ENCODE measurements around the gene PDZD2.
"Not testable (repeated sequence)": the region's sequence is repeated elsewhere in the genome, so short reads cannot be mapped to it uniquely, and the experiment has no call there.

Gene PDZD2

DNA sequence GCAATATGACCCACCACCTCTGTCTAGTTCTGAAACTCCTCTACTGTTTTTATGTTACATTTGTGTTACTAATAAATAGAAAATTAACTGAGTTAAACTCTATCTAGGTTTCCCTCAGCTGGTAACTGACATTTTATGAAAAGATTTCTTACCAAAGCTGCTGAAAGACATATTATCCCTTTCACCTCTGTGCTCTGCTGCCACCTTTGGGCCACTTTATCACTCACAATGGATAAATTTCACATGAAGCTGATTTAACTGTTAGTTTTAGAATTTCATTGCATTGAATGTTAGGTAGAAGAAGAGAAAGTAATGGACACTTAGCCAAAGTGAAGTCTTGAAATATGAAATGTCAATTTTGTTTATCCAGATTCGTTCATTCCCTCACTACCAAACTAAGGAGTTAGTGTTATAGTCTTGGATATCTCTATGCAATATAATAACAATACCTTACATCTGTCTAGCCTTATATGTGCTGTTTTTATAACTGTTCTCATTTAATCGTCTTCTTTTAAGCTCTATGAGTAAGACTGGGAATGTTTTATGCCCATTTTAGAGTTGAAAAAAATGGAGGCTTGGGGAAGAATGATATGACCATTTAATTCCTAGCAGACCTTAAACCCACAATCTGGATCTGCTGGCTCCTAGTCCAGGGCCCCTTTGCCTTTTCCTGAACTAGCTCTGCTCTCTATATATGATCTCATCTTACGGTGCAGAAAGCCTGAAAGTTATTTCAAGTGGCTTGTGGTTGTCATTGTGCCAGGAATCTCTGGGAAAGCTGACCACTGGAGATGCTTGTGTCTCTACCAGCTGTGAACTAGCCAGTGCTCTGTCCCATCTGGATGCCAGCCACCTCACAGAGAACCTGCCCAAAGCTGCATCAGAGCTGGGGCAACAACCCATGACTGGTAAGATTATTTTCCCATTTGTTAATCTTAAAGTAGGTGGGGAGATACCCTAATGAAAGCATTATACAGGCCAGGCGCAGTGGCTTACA is 438.1 kb downstream of the PDZD2 start:
- peak; percentile 58 for DNase-seq (ENCODE audit: low spot score)

- DNase-seq (ENCODE audit: low spot score), result not testable (repeated sequence)
These were observed 439.9 kb downstream of the PDZD2 start for GRCh38 chr5:32078855-32079254.

- not testable (repeated sequence) for DNase-seq (ENCODE audit: low spot score)
These were observed 441.6 kb downstream of the PDZD2 start for GRCh38 chr5:32080565-32080964.

DNA sequence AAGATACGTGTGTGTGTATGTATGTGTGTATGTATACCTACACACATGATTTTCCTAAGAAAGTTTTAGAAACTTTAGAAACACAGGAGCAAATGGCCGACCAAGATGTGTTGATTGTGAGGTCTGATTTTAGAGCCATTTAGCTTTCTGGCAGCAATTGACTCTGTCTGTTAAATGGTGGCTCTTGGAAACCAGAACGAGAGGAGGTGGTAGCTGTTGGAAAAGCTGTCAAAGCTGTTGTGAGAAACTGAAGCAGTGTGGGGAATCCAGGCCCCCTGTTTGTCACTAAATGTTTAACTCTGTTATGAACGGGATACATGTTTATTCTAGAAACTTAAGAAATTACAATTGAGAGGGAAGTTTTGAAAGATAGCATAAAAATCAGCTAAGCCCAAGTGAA is 443.8 kb downstream of the PDZD2 start:
- DNase-seq (ENCODE audit: low spot score), result no peak

DNA sequence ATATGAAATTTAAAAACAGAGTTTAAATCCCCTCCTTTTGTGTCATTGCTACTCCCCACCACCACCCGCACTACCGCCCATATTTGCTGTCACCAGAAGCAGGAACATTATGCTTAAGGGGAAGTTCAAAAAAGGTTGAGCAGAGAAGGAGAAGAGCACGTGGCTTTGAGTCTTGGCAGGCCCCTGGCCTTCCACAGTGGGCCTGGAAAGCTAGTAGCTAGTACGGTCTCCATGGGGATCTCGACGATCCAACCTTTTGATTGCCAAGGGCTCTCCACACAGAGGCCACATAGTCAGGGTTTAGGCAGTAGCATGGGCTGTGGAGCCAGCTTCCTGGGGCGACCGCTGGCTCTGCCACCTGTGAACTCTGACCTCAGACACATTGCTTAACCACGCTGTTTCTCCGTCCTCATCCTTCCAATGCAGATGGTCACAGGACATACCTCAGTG is 445.1 kb downstream of the PDZD2 start:
- DNase-seq (ENCODE audit: low spot score), result no peak

DNA sequence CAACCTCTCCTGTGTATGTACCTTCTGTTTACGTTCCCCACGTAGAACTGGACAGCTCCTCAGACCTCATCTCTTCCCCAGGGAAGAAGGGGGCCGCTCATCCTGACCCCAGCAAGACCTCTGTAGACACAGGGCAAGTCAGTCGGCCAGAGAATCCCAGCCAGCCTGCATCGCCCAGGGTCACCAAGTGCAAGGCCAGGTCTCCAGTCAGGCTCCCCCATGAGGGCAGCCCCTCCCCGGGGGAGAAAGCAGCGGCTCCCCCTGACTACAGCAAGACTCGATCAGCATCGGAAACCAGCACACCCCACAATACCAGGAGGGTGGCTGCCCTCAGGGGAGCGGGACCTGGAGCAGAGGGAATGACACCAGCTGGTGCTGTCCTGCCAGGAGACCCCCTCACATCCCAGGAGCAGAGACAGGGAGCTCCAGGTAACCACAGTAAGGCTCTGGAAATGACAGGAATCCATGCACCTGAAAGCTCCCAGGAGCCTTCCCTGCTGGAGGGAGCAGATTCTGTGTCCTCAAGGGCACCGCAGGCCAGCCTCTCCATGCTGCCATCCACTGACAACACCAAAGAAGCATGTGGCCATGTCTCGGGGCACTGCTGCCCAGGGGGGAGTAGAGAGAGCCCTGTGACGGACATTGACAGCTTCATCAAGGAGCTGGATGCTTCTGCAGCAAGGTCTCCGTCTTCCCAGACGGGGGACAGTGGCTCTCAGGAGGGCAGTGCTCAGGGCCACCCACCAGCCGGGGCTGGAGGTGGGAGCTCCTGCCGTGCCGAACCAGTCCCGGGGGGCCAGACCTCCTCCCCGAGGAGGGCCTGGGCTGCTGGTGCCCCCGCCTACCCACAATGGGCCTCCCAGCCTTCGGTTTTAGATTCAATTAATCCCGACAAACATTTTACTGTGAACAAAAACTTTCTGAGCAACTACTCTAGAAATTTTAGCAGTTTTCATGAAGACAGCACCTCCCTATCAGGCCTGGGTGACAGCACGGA is 448.5 kb downstream of the PDZD2 start:
- no peak for DNase-seq (ENCODE audit: low spot score)

DNA sequence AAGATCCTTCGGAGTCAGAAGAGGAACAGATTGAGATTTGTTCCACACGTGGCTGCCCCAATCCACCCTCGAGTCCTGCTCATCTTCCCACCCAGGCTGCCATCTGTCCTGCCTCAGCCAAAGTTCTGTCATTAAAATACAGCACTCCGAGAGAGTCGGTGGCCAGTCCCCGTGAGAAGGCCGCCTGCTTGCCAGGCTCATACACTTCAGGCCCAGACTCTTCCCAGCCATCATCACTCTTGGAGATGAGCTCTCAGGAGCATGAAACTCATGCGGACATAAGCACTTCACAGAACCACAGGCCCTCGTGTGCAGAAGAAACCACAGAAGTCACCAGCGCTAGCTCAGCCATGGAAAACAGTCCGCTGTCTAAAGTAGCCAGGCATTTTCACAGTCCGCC is 449.3 kb downstream of the PDZD2 start:
- no peak for DNase-seq (ENCODE audit: low spot score)

DNA sequence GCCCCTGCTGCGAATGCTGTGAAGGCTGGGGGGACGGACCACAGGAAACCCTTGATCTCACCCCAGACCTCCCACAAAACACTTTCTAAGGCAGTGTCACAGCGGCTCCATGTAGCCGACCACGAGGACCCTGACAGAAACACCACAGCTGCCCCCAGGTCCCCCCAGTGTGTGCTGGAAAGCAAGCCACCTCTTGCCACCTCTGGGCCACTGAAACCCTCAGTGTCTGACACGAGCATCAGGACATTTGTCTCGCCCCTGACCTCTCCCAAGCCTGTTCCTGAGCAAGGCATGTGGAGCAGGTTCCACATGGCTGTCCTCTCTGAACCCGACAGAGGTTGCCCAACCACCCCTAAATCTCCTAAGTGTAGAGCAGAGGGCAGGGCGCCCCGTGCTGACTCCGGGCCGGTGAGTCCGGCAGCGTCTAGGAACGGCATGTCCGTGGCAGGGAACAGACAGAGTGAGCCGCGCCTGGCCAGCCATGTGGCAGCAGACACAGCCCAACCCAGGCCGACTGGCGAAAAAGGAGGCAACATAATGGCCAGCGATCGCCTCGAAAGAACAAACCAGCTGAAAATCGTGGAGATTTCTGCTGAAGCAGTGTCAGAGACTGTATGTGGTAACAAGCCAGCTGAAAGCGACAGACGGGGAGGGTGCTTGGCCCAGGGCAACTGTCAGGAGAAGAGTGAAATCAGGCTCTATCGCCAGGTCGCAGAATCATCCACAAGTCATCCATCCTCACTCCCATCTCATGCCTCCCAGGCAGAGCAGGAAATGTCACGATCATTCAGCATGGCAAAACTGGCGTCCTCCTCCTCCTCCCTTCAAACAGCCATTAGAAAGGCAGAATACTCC is 450.4 kb downstream of the PDZD2 start:
- DNase-seq (ENCODE audit: low spot score), result no peak

DNA sequence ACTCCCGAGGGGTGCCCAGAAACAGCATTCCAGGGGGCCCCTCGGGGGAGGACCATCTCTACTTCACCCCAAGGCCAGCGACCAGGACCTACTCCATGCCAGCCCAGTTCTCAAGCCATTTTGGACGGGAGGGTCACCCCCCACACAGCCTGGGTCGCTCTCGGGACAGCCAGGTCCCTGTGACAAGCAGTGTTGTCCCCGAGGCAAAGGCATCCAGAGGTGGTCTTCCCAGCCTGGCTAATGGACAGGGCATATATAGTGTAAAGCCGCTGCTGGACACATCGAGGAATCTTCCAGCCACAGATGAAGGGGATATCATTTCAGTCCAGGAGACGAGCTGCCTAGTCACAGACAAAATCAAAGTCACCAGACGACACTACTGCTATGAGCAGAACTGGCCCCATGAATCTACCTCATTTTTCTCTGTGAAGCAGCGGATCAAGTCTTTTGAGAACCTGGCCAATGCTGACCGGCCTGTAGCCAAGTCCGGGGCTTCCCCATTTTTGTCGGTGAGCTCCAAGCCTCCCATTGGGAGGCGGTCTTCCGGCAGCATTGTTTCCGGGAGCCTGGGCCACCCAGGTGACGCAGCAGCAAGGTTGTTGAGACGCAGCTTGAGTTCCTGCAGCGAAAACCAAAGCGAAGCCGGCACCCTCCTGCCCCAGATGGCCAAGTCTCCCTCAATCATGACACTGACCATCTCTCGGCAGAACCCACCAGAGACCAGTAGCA is 451.3 kb downstream of the PDZD2 start:
- DNase-seq (ENCODE audit: low spot score), result no peak

DNA sequence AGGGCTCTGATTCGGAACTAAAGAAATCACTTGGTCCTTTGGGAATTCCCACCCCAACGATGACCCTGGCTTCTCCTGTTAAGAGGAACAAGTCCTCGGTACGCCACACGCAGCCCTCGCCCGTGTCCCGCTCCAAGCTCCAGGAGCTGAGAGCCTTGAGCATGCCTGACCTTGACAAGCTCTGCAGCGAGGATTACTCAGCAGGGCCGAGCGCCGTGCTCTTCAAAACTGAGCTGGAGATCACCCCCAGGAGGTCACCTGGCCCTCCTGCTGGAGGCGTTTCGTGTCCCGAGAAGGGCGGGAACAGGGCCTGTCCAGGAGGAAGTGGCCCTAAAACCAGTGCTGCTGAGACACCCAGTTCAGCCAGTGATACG is 451.8 kb downstream of the PDZD2 start:
- no peak for DNase-seq (ENCODE audit: low spot score)

DNA sequence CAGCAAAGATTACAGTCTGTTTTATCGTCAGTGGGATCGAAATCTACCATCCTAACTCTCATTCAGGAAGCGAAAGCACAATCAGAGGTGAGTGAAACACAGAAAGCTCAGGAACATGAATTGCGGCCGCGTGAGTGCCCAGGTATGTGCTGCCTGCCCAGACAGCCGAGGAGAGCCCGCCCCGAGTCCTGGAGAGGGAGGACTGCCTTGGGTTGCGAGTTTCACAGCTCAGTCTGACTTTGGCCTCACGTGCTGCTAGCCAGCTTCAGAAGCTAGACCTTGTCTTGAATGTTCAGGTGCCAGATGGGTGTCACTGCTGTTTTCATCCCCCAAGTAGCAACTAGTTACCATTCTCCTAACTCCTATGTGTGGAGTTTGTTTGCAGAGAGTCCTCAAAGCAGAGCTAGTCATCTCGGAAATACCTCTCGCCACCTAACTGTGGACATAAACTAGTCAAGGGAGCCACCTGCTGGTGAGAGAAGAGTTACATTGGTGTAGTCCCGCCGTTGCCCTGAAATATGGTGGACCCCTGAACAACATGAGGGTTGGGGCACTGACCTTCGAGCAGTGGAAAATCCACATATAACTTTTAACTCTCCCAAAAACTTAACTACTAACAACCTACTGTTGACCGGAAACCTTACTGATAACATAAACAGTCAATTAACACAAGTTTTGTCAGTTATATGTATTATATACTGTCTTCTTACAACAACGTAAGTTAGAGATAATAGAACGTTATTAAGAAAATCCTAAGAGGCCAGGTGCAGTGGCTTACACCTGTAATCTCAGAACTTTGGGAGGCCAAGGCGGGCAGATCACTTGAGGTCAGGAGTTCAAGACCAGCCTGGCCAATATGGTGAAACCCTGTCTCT is 454.2 kb downstream of the PDZD2 start:
- peak; percentile 84 for DNase-seq (ENCODE audit: low spot score)

GRCh38 chr5:32094691-32095090 is 455.8 kb downstream of the PDZD2 start:
- DNase-seq (ENCODE audit: low spot score), result no peak

DNA sequence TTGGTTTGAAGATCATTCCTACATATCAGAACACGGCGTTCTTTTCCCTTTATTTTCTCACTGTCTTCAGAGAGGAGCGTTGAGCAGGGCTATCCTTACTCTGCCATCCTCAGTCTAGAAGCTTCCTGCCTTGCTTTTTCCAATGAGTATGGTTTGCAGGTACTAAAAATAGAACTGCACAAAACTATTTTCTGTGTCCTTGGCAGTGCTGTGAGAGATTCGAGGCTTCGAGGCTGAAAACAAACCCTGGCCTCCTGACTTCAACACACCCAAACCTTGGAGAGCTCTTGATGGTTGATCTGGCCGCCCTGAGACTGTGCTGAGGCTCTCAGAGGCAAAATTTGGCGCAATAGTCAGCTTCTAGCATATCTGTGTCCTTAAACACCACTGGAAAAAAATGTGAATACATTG is 456.3 kb downstream of the PDZD2 start:
- no peak for DNase-seq (ENCODE audit: low spot score)

- DNase-seq (ENCODE audit: low spot score), result no peak
These were observed 458.1 kb downstream of the PDZD2 start for GRCh38 chr5:32096891-32097595.

DNA sequence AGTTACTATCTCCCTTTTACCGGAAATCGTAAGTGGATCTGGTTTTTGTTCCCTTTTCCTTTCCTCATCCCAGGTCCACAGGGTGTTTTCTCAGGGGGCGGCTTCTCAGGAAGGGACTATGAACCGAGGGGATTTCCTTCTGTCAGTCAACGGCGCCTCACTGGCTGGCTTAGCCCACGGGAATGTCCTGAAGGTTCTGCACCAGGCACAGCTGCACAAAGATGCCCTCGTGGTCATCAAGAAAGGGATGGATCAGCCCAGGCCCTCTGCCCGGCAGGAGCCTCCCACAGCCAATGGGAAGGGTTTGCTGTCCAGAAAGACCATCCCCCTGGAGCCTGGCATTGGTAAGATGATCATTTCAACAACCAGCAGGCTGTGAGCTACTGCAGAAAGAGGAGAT is 459.4 kb downstream of the PDZD2 start:
- no peak for DNase-seq (ENCODE audit: low spot score)

GRCh38 chr5:32098890-32099310 is 460.0 kb downstream of the PDZD2 start:
- DNase-seq (ENCODE audit: low spot score), result no peak

GRCh38 chr5:32099486-32100035 is 460.6 kb downstream of the PDZD2 start:
- no peak for DNase-seq (ENCODE audit: low spot score)

DNA sequence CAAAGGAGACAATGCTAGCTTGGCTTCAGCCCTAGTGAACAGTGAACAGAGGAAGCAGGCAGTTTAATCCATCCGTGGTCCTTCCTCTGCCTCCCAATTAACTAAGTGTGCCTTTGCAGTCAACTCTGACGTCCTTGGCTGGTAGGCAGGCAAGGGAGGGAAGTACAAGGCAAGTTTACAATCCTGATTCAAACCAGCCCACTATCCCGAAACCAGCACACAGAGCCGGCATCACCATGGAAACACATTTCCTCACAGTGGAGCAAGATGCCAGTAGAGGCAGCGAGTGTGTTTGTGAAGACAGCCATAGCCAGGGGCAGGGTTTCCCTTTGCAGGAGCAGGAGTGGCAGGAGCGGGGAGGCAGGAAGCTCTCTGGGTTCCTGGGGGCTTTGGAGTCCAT is 461.3 kb downstream of the PDZD2 start:
- DNase-seq (ENCODE audit: low spot score), result no peak
